GM19438 (cell line): Measurements from ENCODE around the gene PPP1R15A.
"Not testable (repeated sequence)": the region's sequence is repeated elsewhere in the genome, so short reads cannot be mapped to it uniquely, and the experiment has no call there.

Source experiments
- ATAC-seq: cut with Tn5 transposase; IDR thresholded peaks from one replicate; pipeline ENCODE4 v1.9.1; 2021; ENCODE audit warnings: low read depth; ENCODE audit not compliant: unreplicated experiment

The PPP1R15A gene

GRCh38 chr19:48872182-48872883, at the start of gene PPP1R15A:
Gene PPP1R15A (plus strand): TSS chr19:48872421. CDS start chr19:48873234, 813 bp downstream.
- ATAC-seq, result peak; percentile 22

- no peak for ATAC-seq
Measured at GRCh38 chr19:48822514-48822913, 49.7 kb upstream of the PPP1R15A start.

- no peak for ATAC-seq
Measured at GRCh38 chr19:48826606-48827020, 45.6 kb upstream of the PPP1R15A start.

GRCh38 chr19:48830088-48830487, 42.1 kb upstream of the PPP1R15A start:
- no peak for ATAC-seq

GRCh38 chr19:48830965-48831364, 41.3 kb upstream of the PPP1R15A start:
- no peak for ATAC-seq

GRCh38 chr19:48833049-48833448, 39.2 kb upstream of the PPP1R15A start:
- ATAC-seq, result no peak

GRCh38 chr19:48833977-48834376, 38.2 kb upstream of the PPP1R15A start:
- no peak for ATAC-seq

- ATAC-seq, result no peak
Measured at GRCh38 chr19:48835734-48836088, 36.5 kb upstream of the PPP1R15A start.

GRCh38 chr19:48836089-48837017, 35.9 kb upstream of the PPP1R15A start, which contains the start of gene HSD17B14:
Gene HSD17B14 (minus strand): TSS chr19:48836491. CDS start chr19:48836411, 80 bp downstream.
- ATAC-seq, result peak; percentile 6

GRCh38 chr19:48837051-48837524, 35.1 kb upstream of the PPP1R15A start:
- peak; percentile 82 for ATAC-seq

GRCh38 chr19:48837687-48838086, 34.5 kb upstream of the PPP1R15A start:
- no peak for ATAC-seq

GRCh38 chr19:48841047-48841446, 31.2 kb upstream of the PPP1R15A start:
- no peak for ATAC-seq

- no peak for ATAC-seq
Measured at GRCh38 chr19:48841571-48841970, 30.6 kb upstream of the PPP1R15A start.

- no peak for ATAC-seq
Measured at GRCh38 chr19:48842789-48843162, 29.4 kb upstream of the PPP1R15A start.

GRCh38 chr19:48844472-48844871, 27.7 kb upstream of the PPP1R15A start:
- no peak for ATAC-seq

- ATAC-seq, result no peak
Measured at GRCh38 chr19:48845384-48845783, 26.8 kb upstream of the PPP1R15A start.

- not testable (repeated sequence) for ATAC-seq
Measured at GRCh38 chr19:48846659-48847058, 25.6 kb upstream of the PPP1R15A start.

GRCh38 chr19:48852292-48852691, 19.9 kb upstream of the PPP1R15A start:
- no peak for ATAC-seq

GRCh38 chr19:48853483-48853882, 18.7 kb upstream of the PPP1R15A start:
- ATAC-seq, result no peak

GRCh38 chr19:48854103-48854502, 18.1 kb upstream of the PPP1R15A start:
- no peak for ATAC-seq

- ATAC-seq, result no peak
Measured at GRCh38 chr19:48856921-48857320, 15.3 kb upstream of the PPP1R15A start.
